Fibroblast of mammary gland (primary cell): ENCODE measurements around the gene PPP4R3B.
"Not testable (repeated sequence)": the region's sequence is repeated elsewhere in the genome, so short reads cannot be mapped to it uniquely, and the experiment has no call there.

Experiments
- DNase-seq: peaks from one replicate; pipeline ENCODE4 v3.0.0-alpha.2; 2010; ENCODE audit warnings: low read depth
- H3K4me3 ChIP-seq: 2 replicates; pipeline ENCODE4 v1.5.1; 2011; ENCODE audit warnings: low read depth, mild to moderate bottlenecking, low read length, moderate library complexity; ENCODE audit not compliant: control insufficient read depth
- TF ChIP-seq, protein P1 (sequence below): conservative IDR thresholded peaks from 2 replicates; pipeline ENCODE4 v1.5.1; 2011; ENCODE audit warnings: low read depth, low read length, inconsistent platforms; ENCODE audit not compliant: control insufficient read depth, insufficient read depth

The PPP4R3B gene

DNA sequence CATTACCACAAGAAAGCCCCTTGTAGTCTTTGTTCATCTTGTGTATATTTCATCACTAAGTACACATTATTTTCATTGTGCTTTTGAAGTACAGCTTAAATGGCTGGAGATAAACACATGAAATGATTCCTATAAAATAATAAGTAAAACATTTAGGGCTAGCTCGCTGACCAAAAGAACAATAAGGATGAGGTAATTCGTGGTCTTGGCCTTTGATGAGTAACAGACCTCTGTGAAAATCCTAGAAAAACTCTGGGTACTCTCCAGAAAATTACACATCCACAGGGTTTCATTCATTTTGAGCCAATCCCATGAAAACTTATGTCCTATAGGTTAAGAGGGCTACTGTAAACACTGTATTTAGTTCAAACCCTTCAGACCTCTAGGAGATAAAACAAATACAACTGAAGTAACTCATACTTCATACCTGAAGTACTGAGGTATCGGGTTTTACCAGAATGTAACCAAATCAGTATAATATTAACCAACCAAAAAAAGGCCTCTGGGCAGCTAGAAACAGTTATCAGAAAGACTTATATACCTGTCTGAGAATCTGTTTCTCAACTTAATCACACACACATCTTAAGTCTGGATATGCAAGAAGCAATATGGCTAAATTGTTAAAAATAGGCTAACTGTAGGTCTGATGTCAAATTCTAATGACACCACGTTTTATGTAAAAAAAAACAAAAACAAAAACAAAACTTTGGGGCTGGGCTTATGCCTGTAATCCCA, 66.9 kb downstream of the PPP4R3B start:
- H3K4me3 ChIP-seq, result no peak overlapping the region
- DNase-seq, result peak; percentile 88
- TF ChIP-seq, protein P1, sequence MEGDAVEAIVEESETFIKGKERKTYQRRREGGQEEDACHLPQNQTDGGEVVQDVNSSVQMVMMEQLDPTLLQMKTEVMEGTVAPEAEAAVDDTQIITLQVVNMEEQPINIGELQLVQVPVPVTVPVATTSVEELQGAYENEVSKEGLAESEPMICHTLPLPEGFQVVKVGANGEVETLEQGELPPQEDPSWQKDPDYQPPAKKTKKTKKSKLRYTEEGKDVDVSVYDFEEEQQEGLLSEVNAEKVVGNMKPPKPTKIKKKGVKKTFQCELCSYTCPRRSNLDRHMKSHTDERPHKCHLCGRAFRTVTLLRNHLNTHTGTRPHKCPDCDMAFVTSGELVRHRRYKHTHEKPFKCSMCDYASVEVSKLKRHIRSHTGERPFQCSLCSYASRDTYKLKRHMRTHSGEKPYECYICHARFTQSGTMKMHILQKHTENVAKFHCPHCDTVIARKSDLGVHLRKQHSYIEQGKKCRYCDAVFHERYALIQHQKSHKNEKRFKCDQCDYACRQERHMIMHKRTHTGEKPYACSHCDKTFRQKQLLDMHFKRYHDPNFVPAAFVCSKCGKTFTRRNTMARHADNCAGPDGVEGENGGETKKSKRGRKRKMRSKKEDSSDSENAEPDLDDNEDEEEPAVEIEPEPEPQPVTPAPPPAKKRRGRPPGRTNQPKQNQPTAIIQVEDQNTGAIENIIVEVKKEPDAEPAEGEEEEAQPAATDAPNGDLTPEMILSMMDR, result no peak

DNA sequence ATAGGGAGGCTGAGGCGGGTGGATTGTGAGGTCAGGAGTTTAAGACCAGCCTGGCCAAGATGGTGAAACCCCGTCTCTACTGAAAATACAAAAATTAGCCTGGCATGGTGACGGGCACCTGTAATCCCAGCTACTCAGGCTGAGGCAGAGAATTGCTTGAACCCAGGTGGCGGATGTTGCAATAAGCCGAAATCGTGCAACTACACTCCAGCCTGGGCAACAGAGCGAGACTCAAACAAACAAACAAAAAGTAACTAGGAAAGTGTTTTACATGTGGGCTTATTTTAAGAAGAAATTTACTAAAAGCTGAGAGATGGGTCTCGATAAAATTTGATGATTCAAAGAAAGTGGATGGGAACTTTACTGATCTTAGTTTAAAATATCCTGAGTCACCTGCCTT, 69.7 kb downstream of the PPP4R3B start:
- not testable (repeated sequence) for DNase-seq, H3K4me3 ChIP-seq

DNA sequence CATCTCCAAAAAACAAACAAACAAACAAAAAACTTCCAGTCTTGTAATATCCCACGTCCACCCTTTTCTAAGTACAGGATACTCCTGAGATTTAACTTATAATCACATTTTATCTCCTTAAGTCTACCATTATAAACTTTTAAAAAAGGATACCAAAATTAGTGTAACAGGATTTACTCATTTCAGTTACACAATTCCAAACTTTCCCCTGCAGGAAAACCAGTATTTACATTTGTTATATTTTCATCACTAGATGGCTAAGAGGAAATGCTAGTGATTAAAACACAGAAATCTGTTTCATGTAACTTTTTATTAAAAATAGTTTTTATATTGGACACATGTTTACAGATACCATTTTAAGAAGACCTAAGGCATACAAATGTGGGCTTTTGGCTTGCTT, 70.4 kb downstream of the PPP4R3B start:
- TF ChIP-seq, protein P1, result no peak
- H3K4me3 ChIP-seq, result no peak overlapping the region
- no peak for DNase-seq

DNA sequence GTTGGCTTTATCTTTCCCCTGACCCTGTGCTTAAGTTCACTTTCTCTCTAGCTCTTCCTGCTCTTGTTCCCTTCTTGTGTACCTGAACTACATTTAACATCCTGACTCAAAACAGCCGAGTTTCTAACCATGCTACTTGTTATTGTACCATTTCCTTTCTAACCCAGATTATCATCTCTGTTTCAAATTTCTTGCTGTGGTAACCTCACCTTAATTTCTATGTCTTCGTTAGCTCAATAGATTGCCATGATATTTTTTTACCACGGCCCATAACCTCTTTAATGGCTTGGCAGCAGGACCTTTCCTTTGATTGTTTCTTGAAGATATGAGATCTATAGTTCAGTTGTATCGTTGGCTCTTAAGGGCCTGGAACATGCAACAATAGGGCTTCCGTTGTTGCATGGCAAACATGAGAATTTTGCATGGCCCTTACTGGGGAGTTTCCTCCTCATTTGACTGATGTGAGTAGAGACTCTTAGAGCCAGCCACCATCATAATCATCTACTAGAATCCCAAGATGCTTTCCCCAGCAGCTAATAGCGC, 86.8 kb downstream of the PPP4R3B start:
- no peak for DNase-seq
- no peak overlapping the region for H3K4me3 ChIP-seq
- TF ChIP-seq, protein P1, result no peak

DNA sequence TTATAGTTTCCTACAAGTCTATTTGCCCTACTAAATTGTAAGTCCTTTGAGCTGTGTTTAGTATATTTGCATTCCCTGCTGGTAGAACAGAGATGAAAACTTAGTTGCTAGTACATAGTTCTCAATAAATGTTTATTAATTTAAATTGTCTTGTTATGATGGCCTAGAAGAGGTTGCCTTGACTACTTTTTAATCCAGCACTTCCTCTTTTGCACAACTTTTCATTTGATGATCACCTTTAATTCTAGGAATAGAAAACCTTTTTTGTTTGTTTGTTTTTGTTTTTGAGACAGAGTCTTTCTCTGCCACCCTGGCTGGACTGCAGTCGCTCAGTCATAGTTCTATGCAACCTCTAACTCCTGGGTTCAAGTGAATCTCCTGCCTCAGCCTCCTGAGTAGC, 91.2 kb downstream of the PPP4R3B start:
- H3K4me3 ChIP-seq, result no peak overlapping the region
- DNase-seq, result no peak
- TF ChIP-seq, protein P1, result no peak

DNA sequence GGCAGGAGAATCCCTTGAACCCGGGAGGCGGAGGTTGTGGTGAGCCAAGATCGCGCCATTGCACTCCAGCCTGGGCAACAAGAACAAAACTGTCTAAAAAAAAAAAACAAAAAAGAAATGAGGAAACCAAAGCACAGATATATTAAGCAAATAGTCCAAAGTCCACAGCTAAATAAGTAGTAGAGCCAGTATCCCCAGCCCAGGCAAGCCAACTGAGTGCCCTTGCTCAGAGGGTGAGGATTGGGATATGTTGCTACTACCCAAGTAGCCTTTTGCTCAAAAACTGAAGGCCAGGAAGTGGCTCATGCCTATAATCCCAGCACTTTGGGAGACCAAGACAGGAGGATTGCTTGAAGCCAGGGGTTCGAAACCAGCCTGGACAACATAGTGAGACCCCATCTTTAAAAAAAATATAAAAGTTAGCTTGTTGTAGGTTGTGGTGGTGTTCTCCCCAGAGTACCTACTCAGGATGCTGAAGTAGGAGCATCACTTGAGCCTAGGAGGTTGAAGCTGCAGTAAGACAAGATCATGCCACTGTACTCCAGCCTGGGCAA, 92.5 kb downstream of the PPP4R3B start:
- DNase-seq, result no peak
- TF ChIP-seq, protein P1, result no peak
- no peak overlapping the region for H3K4me3 ChIP-seq

DNA sequence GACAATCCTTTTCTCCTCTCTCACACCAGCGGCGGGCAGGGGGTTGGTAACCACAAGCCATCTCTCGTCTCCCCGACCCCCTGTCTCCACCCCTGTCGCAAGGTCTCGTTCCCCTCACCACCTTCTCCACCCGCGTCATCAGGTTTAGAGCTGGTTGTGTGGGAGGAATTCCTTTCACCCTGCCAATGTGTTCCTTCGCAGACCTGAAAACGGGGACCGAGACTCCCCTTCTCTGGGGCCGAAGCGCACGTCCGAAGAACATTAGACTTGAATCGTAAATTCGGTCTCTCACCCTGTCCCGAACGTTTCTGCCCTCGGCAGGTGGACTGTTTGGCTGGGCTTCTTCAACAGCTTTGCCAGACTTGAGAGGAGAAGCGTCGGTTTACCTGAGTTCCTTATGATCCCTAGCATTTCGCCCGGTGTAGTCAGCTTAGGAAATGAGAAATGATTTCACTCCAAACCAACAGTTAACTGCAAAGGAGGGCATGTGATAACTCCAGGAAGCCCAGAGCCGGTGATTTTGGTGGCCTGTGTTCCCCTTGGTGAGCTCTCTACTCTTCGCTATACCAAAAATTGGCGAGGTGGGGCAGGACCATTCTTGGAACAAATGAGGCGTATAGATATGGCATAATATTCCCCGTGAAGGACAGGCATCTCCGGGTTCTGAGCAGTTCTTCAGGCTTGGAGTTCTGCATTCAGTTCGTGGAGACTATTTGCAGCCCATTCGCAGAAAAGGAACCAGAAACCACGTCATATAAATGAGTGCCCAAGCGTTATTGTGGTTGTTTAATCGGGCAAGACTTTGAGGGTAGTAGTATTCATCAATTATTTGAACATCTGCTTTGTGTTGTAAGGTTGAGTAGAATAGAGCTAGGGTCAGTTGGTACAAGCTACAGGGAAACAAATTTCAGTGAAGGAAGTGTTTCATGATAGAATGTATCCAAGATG, 97.2 kb downstream of the PPP4R3B start:
- DNase-seq, result peak; percentile 29
- TF ChIP-seq, protein P1, result no peak
- H3K4me3 ChIP-seq, result peak overlapping the region; percentile 95
